Thoracic aorta (tissue), 2 donors: ENCODE results near the gene PCDHGC5. TPM values are rescaled to one million over a fixed set of nuclear protein-coding genes. Genes with fewer than 3 reads are reported as not detected.

Experiments
- ATAC-seq: fragments of 150-250 bp; one replicate; pipeline ENCODE4 v1.8.0; 2017; ENCODE audit warnings: low read depth; ENCODE audit not compliant: insufficient number of reproducible peaks, low FRiP score
- DNase-seq: peaks from one replicate; pipeline ENCODE4 v3.0.0-alpha.2; 2020; ENCODE audit warnings: low spot score
- H3K27ac ChIP-seq, 2 donors: fragments of 200-600 bp; sonication (generic); 1 replicate in 1 of 2; 2 replicates in 1 of 2; pipeline ENCODE4 v1.5.1; 2016; ENCODE audit warnings: mild to moderate bottlenecking in 2 of 2, moderate library complexity in 2 of 2
- H3K27me3 ChIP-seq: fragments of 200-600 bp; sonication (generic); replicated peaks from 2 replicates; pipeline ENCODE4 v1.6.0; 2016; ENCODE audit warnings: mild to moderate bottlenecking; ENCODE audit not compliant: insufficient read depth
- H3K36me3 ChIP-seq: fragments of 200-600 bp; sonication (generic); one replicate; pipeline ENCODE4 v1.5.1; 2016
- H3K4me1 ChIP-seq, 2 donors: fragments of 200-600 bp; sonication (generic); 1 replicate in 1 of 2; 2 replicates in 1 of 2; pipeline versions ENCODE4 v1.5.1 to v1.6.0; 2016; ENCODE audit warnings: low read depth in 2 of 2, mild to moderate bottlenecking in 1 of 2; ENCODE audit not compliant: control insufficient read depth in 1 of 2
- H3K4me3 ChIP-seq: fragments of 200-600 bp; sonication (generic); 2 replicates; pipeline ENCODE4 v1.5.1; 2016; ENCODE audit warnings: mild to moderate bottlenecking
- H3K9me3 ChIP-seq: fragments of 200-600 bp; sonication (generic); 2 replicates; pipeline ENCODE4 v1.5.1; 2016
- total RNA-seq, 2 donors: library from RNA; depleted of rRNA; stranded (reverse); fragments of >200 nt; gene quantifications; one replicate each; pipeline versions ENCODE4 v1.1.0 to v1.2.3, GENCODE V29; 2016
- TF ChIP-seq, protein P1 (sequence below): fragments of 200-600 bp; sonication (generic); IDR thresholded peaks from one replicate; pipeline ENCODE4 v1.5.1; 2019; ENCODE audit warnings: antibody characterized with exemption

The PCDHGC5 gene
- total RNA-seq, 2 donors from 2014 or later = 5.7 to 6.9 TPM

DNA sequence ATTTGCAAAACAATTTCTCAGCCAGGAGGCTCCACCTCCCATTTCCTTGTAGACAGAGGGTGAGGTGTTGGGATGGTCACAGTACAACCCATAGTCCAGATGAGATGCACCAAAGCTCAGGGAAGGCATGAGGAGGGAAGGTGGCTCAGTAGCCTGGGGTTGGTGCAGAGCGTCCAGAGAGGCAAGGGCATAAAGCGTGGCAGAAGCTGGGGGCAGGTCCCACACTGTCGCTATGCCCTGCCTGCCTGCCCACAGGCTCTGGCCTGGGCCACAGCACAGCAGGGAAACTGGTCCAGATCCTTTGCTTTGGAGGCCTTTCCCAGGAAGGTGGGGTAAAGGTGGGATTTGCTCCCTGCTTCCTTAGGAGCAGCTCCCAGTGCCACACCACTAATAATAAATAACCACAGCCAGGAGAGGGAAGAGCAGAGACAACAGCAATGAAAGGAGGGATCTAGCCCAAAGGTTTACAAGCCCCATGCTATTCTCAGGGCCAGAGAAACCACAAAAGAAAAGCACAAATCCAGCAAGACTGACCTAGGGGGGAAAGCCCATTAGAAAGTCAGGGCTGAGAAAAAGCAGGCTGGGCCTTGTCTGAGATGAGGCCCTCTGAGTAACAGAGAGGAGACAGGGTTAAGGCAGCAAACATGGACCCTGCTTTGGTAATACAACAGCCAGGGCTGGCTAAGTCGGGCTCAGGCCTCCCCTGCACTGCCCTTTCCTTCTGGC is 27.2 kb downstream of the PCDHGC5 start:
- H3K27ac ChIP-seq = peak overlapping the region; percentile 94 to 98
- no peak for ATAC-seq
- H3K36me3 ChIP-seq = peaks cover 4% of the 10 kb centered on the region
- no peak for DNase-seq
- H3K4me3 ChIP-seq = no peak overlapping the region
- peaks cover 36 to 60% of the 10 kb centered on the region in 2 donors for H3K4me1 ChIP-seq
- TF ChIP-seq, protein P1, sequence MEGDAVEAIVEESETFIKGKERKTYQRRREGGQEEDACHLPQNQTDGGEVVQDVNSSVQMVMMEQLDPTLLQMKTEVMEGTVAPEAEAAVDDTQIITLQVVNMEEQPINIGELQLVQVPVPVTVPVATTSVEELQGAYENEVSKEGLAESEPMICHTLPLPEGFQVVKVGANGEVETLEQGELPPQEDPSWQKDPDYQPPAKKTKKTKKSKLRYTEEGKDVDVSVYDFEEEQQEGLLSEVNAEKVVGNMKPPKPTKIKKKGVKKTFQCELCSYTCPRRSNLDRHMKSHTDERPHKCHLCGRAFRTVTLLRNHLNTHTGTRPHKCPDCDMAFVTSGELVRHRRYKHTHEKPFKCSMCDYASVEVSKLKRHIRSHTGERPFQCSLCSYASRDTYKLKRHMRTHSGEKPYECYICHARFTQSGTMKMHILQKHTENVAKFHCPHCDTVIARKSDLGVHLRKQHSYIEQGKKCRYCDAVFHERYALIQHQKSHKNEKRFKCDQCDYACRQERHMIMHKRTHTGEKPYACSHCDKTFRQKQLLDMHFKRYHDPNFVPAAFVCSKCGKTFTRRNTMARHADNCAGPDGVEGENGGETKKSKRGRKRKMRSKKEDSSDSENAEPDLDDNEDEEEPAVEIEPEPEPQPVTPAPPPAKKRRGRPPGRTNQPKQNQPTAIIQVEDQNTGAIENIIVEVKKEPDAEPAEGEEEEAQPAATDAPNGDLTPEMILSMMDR = no peak
- no peaks in the 10 kb centered on the region for H3K27me3 ChIP-seq
- no peaks in the 10 kb centered on the region for H3K9me3 ChIP-seq

DNA sequence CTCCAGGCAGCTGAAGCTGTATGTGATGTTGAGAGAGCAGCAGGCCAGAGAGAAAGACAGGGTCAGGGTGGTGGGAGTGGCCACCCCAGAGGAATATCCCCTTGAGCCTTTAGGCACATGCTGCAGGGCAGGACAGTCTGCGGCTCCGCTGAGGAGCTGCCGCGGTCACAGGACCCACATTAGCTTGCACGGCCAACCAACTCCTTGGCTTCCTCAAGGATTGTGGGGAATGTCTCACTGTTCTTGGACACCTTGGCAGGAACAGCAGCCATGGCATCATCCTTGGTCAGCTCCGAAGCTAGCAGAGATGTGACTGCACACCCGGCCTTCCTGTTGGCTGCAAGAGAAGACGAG is 27.8 kb downstream of the PCDHGC5 start:
- DNase-seq (no peak), ATAC-seq (no peak)
- TF ChIP-seq, protein P1 = no peak
- H3K4me3 ChIP-seq = no peak overlapping the region
- H3K9me3 ChIP-seq = no peaks in the 10 kb centered on the region
- no peaks in the 10 kb centered on the region for H3K36me3 ChIP-seq
- H3K27me3 ChIP-seq = no peaks in the 10 kb centered on the region
- H3K27ac ChIP-seq = peak overlapping the region; percentile 94 to 98
- H3K4me1 ChIP-seq = peaks cover 40 to 66% of the 10 kb centered on the region in 2 donors

DNA sequence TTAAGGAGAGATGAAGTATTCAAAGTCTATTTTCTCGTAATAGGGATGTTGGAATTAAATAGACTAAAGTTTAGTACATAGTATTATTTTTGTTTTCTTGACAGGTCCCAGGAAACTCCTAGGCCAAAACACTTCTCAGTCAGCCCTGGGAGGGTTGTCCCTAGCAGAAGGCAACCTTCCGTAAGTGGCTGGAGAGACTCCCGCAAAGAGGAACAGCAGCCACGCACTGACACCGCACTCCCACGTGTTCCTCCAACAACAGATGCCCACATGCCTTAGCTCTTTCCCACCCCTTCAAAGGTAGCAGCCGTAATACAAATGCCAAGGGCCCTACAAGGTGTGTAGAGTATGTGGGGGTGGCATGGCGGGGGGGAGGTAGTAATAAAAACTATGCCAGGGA is 28.4 kb downstream of the PCDHGC5 start:
- peaks cover 47 to 68% of the 10 kb centered on the region in 2 donors for H3K4me1 ChIP-seq
- TF ChIP-seq, protein P1 = no peak
- no peaks in the 10 kb centered on the region for H3K27me3 ChIP-seq
- H3K9me3 ChIP-seq = no peaks in the 10 kb centered on the region
- ATAC-seq (no peak), DNase-seq (no peak)
- H3K27ac ChIP-seq = peak overlapping the region; percentile 94 to 98
- no peak overlapping the region for H3K4me3 ChIP-seq
- H3K36me3 ChIP-seq = no peaks in the 10 kb centered on the region

DNA sequence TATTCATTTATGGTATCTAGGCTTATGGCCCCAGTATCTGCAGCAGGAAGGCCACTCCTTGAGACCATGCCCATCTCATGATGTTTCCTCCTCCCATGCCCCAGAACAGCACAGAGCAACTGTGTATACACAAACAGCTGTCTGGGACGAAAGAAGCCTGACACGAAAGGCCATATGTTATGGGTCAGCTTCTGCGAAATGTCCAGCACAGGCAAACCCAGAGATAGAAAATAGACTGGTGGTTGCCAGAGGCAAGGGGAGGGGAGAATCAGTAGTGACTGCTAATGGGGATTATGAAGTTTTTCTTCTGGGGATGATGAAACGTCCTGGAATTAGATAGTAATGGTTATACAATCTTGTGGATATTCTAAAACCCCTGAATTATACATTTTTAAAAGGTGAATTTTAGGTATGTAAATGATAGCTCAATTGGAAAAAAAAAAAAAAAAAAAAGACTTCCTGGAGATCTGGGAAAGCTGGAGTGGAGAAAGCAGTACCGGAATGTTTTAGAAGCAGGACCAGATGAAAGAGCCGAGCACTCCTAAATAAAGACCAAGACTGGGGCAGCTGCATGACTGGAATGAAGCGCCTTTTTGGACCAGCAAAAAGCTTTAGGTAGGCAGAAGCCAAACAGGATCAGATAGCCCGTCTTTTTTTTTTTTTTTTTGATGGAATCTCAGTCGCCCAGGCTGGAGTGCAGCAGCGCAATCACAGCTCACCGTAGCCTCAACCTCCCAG is 29.2 kb downstream of the PCDHGC5 start:
- Histone ChIP-seq H3K4me1 (peaks cover 44 to 72% of the 10 kb centered on the region in 2 donors), H3K36me3 (no peaks in the 10 kb centered on the region), H3K4me3 (no peak overlapping the region), H3K27me3 (no peaks in the 10 kb centered on the region), H3K9me3 (no peaks in the 10 kb centered on the region), H3K27ac (peak overlapping the region; percentile 94 to 98)
- DNase-seq (no peak), ATAC-seq (no peak)
- TF ChIP-seq, protein P1 = no peak

DNA sequence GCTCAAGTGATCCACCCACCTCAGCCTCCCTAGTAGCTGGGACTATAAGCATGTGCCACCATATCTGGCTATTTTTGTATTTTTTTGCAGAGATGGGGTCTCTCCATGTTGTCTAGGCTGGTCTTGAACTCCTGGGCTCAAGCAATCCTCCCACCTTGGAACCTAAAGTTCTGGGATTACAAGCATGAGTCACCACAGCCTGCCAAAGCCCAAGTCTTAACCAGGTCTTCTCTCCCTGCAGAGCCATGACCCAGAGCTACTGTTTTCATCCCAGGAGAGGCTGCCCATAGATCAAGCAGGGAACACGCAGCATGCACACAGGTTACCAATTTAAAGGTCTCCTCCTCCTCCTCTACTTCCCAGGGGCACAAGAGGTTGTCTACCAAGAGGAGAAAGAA is 29.7 kb downstream of the PCDHGC5 start:
- no peak for DNase-seq
- Histone ChIP-seq H3K9me3 (no peaks in the 10 kb centered on the region), H3K4me1 (peaks cover 44 to 69% of the 10 kb centered on the region in 2 donors), H3K27ac (no peak overlapping the region), H3K4me3 (no peak overlapping the region), H3K27me3 (no peaks in the 10 kb centered on the region), H3K36me3 (no peaks in the 10 kb centered on the region)
- ATAC-seq = no peak
- TF ChIP-seq, protein P1 = no peak
